Endodermal cell (in vitro differentiated cells): ENCODE measurements around the gene ICAM2. TPM values are rescaled to one million over a fixed set of nuclear protein-coding genes. Genes with fewer than 3 reads are reported as not detected.

Experiments
- DNase-seq: peaks from one replicate; pipeline ENCODE4 v3.0.0-alpha.2; 2017
- H3K27ac ChIP-seq: 2 replicates; pipeline ENCODE4 v1.5.1; 2013; ENCODE audit warnings: mild to moderate bottlenecking, low read depth, low read length, moderate library complexity
- H3K27me3 ChIP-seq: 2 replicates; pipeline ENCODE4 v1.6.1; 2013; ENCODE audit warnings: mild to moderate bottlenecking, low read length, moderate library complexity; ENCODE audit not compliant: insufficient read depth, control insufficient read depth, poor library complexity, severe bottlenecking
- H3K36me3 ChIP-seq: 2 replicates; pipeline ENCODE4 v1.7.0; 2013; ENCODE audit warnings: mild to moderate bottlenecking, low read length, moderate library complexity; ENCODE audit not compliant: control insufficient read depth, insufficient read depth
- H3K4me1 ChIP-seq: one replicate; pipeline ENCODE4 v1.7.0; 2013; ENCODE audit warnings: low read length; ENCODE audit not compliant: control insufficient read depth, insufficient read depth
- H3K4me3 ChIP-seq: 2 replicates; pipeline ENCODE4 v1.5.1; 2013; ENCODE audit warnings: mild to moderate bottlenecking, low read length, moderate library complexity
- H3K9ac ChIP-seq: 2 replicates; pipeline ENCODE4 v1.6.1; 2013; ENCODE audit warnings: mild to moderate bottlenecking, low read length, moderate library complexity; ENCODE audit not compliant: poor library complexity, severe bottlenecking; ENCODE audit errors: extremely low read depth
- H3K9me3 ChIP-seq: 2 replicates; pipeline ENCODE4 v1.6.1; 2013; ENCODE audit warnings: mild to moderate bottlenecking, low read length, moderate library complexity; ENCODE audit not compliant: control insufficient read depth
- H3K27ac Mint-ChIP-seq: 2 replicates; pipeline ENCODE4 v1.8.0; 2020; ENCODE audit warnings: mixed read lengths
- H3K27me3 Mint-ChIP-seq: 2 replicates; pipeline ENCODE4 v1.8.0; 2021; ENCODE audit warnings: mild to moderate bottlenecking, mixed read lengths; ENCODE audit not compliant: insufficient read depth
- H3K36me3 Mint-ChIP-seq: 2 replicates; pipeline ENCODE4 v1.8.0; 2020; ENCODE audit warnings: low read depth, mixed read lengths
- H3K4me1 Mint-ChIP-seq: 2 replicates; pipeline ENCODE4 v1.8.0; 2020; ENCODE audit warnings: mixed read lengths
- H3K4me3 Mint-ChIP-seq: 2 replicates; pipeline ENCODE4 v1.8.0; 2020; ENCODE audit warnings: mild to moderate bottlenecking, moderate library complexity, mixed read lengths
- H3K9me3 Mint-ChIP-seq: 2 replicates; pipeline ENCODE4 v1.8.0; 2020; ENCODE audit warnings: mild to moderate bottlenecking, mixed read lengths
- WGBS, 2 experiments: methylation state at CpG; one replicate each; pipeline versions ENCODE4 v1.1.5 to v1.1.7; 2013; ENCODE audit warnings: missing lambda C conversion rate in 2 of 2, mixed read lengths in 1 of 2; ENCODE audit not compliant: insufficient coverage in 1 of 2, insufficient read length in 1 of 2; 5-methylcytosine and 5-hydroxymethylcytosine counted together
- total RNA-seq, 2 donors: library from RNA; stranded (reverse); fragmentation: NEBNext Ultra II Directional in 1 of 2; extraction: Animal tissue kit (Norgen Biotek cat#: 25700) in 1 of 2; gene quantifications; 2 replicates in 1 of 2; 3 replicates in 1 of 2; pipeline ENCODE4 v1.2.1, GENCODE V29; 2021
- TF ChIP-seq, protein P1 (sequence below): fragments of 200-600 bp; sonication (generic); conservative IDR thresholded peaks from 2 replicates; pipeline ENCODE4 v1.5.0; 2021; ENCODE audit warnings: antibody characterized with exemption, mild to moderate bottlenecking

The ICAM2 gene
- total RNA-seq, 2 donors from 2014 or later: 0.75 TPM; not detected in 1

DNA sequence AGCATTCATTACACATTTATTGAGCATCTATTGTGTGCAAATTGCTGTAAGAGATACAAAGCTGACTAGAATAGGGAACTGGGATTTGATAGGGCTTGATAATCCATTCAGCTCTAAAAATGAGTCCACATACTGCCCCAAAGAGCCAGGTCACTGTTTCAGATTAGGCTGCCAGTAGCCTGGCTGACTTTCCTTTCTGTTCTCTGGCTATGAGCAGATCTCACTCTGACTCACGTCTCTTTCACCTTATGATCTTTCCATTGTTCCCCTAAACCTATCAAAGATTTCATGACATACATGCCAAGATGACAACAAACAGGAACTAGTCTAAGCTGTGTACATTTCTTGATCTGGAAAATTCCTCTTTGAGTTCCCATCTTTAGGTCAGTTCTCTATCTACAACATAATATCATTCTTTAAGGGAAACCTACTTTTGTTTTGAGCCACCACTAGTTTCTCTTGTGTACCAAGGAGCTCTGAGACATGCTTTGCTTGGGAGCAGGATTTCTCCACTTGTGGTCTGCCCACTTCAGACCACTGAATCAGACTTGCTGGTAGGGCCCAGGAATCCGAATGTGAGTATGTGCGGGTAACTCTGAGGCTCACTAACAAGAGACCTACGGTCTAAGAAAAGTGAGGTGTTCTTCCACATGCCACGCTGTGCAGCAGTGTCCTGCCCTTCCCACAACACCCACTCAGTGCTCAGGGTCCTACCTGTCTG is 40.9 kb upstream of the ICAM2 start:
- Histone ChIP-seq H3K4me3 (no peak overlapping the region), H3K9me3 (no peaks in the 10 kb centered on the region), H3K27me3 (no peaks in the 10 kb centered on the region), H3K9ac (no peak overlapping the region), H3K4me1 (no peaks in the 10 kb centered on the region), H3K36me3 (peaks cover 11% of the 10 kb centered on the region), H3K27ac (no peak overlapping the region)
- WGBS, 2 experiments: 93 to 94% methylated on average over 5 of the region's 5 CpGs
- H3K27me3 Mint-ChIP-seq: no peaks in the 10 kb centered on the region
- DNase-seq: no peak
- H3K9me3 Mint-ChIP-seq: no peaks in the 10 kb centered on the region
- no peak overlapping the region for H3K27ac Mint-ChIP-seq
- H3K4me1 Mint-ChIP-seq: peaks cover 11% of the 10 kb centered on the region
- H3K4me3 Mint-ChIP-seq: no peak overlapping the region
- peaks cover 25% of the 10 kb centered on the region for H3K36me3 Mint-ChIP-seq
- TF ChIP-seq, protein P1, sequence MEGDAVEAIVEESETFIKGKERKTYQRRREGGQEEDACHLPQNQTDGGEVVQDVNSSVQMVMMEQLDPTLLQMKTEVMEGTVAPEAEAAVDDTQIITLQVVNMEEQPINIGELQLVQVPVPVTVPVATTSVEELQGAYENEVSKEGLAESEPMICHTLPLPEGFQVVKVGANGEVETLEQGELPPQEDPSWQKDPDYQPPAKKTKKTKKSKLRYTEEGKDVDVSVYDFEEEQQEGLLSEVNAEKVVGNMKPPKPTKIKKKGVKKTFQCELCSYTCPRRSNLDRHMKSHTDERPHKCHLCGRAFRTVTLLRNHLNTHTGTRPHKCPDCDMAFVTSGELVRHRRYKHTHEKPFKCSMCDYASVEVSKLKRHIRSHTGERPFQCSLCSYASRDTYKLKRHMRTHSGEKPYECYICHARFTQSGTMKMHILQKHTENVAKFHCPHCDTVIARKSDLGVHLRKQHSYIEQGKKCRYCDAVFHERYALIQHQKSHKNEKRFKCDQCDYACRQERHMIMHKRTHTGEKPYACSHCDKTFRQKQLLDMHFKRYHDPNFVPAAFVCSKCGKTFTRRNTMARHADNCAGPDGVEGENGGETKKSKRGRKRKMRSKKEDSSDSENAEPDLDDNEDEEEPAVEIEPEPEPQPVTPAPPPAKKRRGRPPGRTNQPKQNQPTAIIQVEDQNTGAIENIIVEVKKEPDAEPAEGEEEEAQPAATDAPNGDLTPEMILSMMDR: no peak

DNA sequence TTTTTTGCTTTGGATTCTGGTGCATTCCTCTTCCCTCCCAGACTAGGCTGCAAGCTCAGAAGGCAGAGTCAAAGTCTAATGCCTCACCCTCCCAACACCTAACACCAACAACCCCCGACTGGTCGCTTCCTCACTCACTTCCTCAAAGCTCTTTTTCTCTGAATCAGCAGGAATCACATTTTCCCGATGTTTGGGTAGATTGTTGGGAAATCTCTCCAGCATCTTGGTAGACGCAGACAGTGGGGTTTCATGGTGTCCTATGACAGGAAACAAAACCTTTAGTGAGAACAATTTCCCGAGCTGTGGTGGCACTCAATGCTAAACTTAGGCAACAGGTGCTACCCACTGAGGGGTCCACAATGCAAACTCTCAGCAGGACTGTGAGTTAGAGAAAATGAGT is 39.9 kb upstream of the ICAM2 start:
- H3K4me1 Mint-ChIP-seq: peaks cover 17% of the 10 kb centered on the region
- H3K36me3 ChIP-seq: peaks cover 16% of the 10 kb centered on the region
- WGBS, 2 experiments: 60 to 88% methylated on average over 1 to 5 of the region's 5 CpGs
- H3K4me1 ChIP-seq: no peaks in the 10 kb centered on the region
- no peak overlapping the region for H3K27ac ChIP-seq
- no peaks in the 10 kb centered on the region for H3K9me3 Mint-ChIP-seq
- H3K27me3 Mint-ChIP-seq: no peaks in the 10 kb centered on the region
- no peak overlapping the region for H3K9ac ChIP-seq
- TF ChIP-seq, protein P1: no peak
- no peak overlapping the region for H3K4me3 Mint-ChIP-seq
- no peak overlapping the region for H3K27ac Mint-ChIP-seq
- H3K36me3 Mint-ChIP-seq: peaks cover 25% of the 10 kb centered on the region
- no peak for DNase-seq
- H3K9me3 ChIP-seq: no peaks in the 10 kb centered on the region
- no peak overlapping the region for H3K4me3 ChIP-seq
- no peaks in the 10 kb centered on the region for H3K27me3 ChIP-seq

DNA sequence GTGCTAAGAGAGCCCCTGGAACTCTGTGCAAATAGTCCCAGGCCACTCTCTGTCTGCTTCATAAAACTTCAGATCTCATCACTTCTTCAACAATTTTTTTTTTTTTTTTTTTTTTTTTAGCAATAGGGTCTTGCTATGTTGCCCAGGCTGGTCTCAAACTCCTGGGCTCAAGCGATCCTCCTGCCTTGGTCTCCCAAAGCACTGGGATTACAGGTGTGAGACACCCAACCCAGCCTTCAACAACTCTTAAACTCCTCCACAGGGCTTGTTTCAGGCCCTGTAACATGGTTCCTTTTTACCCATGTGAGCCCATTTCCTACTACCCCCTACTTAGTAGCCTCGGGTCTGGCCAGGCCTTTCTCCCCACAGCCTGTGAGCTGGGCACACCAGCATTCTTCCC is 39.3 kb upstream of the ICAM2 start:
- no peak overlapping the region for H3K27ac ChIP-seq
- Mint-ChIP-seq H3K9me3 (no peaks in the 10 kb centered on the region), H3K27me3 (no peaks in the 10 kb centered on the region), H3K4me3 (no peak overlapping the region), H3K27ac (no peak overlapping the region), H3K4me1 (peaks cover 17% of the 10 kb centered on the region), H3K36me3 (peaks cover 28% of the 10 kb centered on the region)
- TF ChIP-seq, protein P1: no peak
- H3K4me3 ChIP-seq: no peak overlapping the region
- H3K36me3 ChIP-seq: peaks cover 17% of the 10 kb centered on the region
- no peak for DNase-seq
- H3K9me3 ChIP-seq: no peaks in the 10 kb centered on the region
- 90 to 100% methylated on average over 2 of the region's 2 CpGs for WGBS, 2 experiments
- no peaks in the 10 kb centered on the region for H3K27me3 ChIP-seq
- no peak overlapping the region for H3K9ac ChIP-seq
- H3K4me1 ChIP-seq: no peaks in the 10 kb centered on the region
